SK-N-SH (cell line): ENCODE measurements around the gene EMCN.

Experiments used
- CTCF ChIP-seq: fragments of 200-600 bp; sonication (generic); IDR thresholded peaks from 2 replicates; pipeline ENCODE4 v1.6.1; 2017; ENCODE audit warnings: antibody characterized with exemption, mild to moderate bottlenecking, moderate library complexity
- TAF1 ChIP-seq: IDR thresholded peaks from 2 replicates; pipeline ENCODE4 v1.6.1; 2012; ENCODE audit warnings: low read depth, mild to moderate bottlenecking, low read length, moderate library complexity, borderline replicate concordance

GRCh38 chr4:100414016-100414790 is 103.6 kb downstream of the EMCN start:
- TF ChIP-seq CTCF, result no peak
- no peak for TF ChIP-seq TAF1
